Activated CD8-positive, alpha-beta memory T cell treated with anti-CD3 and anti-CD28 coated beads for 24 hours (primary cell): ENCODE measurements around the gene ACOT12.
"Not testable (repeated sequence)": the region's sequence is repeated elsewhere in the genome, so short reads cannot be mapped to it uniquely, and the experiment has no call there.

Experiments
- DNase-seq: peaks from one replicate; pipeline ENCODE4 v3.0.0-alpha.2; 2020

Gene ACOT12

GRCh38 chr5:81337803-81338202, 56.1 kb downstream of the ACOT12 start:
- DNase-seq: no peak

GRCh38 chr5:81336556-81336955, 57.4 kb downstream of the ACOT12 start:
- DNase-seq: no peak

- DNase-seq: no peak
Measured at GRCh38 chr5:81335946-81336345, 58.0 kb downstream of the ACOT12 start.

GRCh38 chr5:81334304-81335061, 59.5 kb downstream of the ACOT12 start:
- DNase-seq: no peak

- DNase-seq: no peak
Measured at GRCh38 chr5:81326554-81326953, 67.4 kb downstream of the ACOT12 start.

- no peak for DNase-seq
Measured at GRCh38 chr5:81317536-81317935, 76.4 kb downstream of the ACOT12 start.

GRCh38 chr5:81316571-81316970, 77.4 kb downstream of the ACOT12 start:
- no peak for DNase-seq

GRCh38 chr5:81315830-81316229, 78.1 kb downstream of the ACOT12 start:
- no peak for DNase-seq

GRCh38 chr5:81315336-81315735, 78.6 kb downstream of the ACOT12 start:
- no peak for DNase-seq

- no peak for DNase-seq
Measured at GRCh38 chr5:81314581-81314980, 79.4 kb downstream of the ACOT12 start.

GRCh38 chr5:81313686-81314085, 80.2 kb downstream of the ACOT12 start:
- no peak for DNase-seq

GRCh38 chr5:81313278-81313677, 80.7 kb downstream of the ACOT12 start:
- DNase-seq: no peak

- DNase-seq: no peak
Measured at GRCh38 chr5:81310402-81311063, 83.4 kb downstream of the ACOT12 start.

GRCh38 chr5:81308836-81309235, 85.1 kb downstream of the ACOT12 start:
- no peak for DNase-seq

- DNase-seq: no peak
Measured at GRCh38 chr5:81305785-81306184, 88.1 kb downstream of the ACOT12 start.

- DNase-seq: no peak
Measured at GRCh38 chr5:81303563-81303962, 90.4 kb downstream of the ACOT12 start.

GRCh38 chr5:81302596-81302995, 91.3 kb downstream of the ACOT12 start:
- DNase-seq: no peak

GRCh38 chr5:81301271-81302015, 92.5 kb downstream of the ACOT12 start, which contains the start of gene ZCCHC9:
Gene ZCCHC9 (plus strand): TSS chr5:81301587. CDS start chr5:81304758, 3,171 bp downstream.
- DNase-seq: peak; percentile 94

- no peak for DNase-seq
Measured at GRCh38 chr5:81300921-81301270, 93.0 kb downstream of the ACOT12 start.

GRCh38 chr5:81297531-81297930, 96.4 kb downstream of the ACOT12 start:
- DNase-seq: no peak

GRCh38 chr5:81294021-81294420, 99.9 kb downstream of the ACOT12 start:
- DNase-seq: not testable (repeated sequence)

- DNase-seq: no peak
Measured at GRCh38 chr5:81292130-81292529, 101.8 kb downstream of the ACOT12 start.

- DNase-seq: no peak
Measured at GRCh38 chr5:81290146-81290545, 103.8 kb downstream of the ACOT12 start.

GRCh38 chr5:81288021-81288433, 105.9 kb downstream of the ACOT12 start:
- DNase-seq: no peak
